Neural progenitor cell (in vitro differentiated cells): ENCODE measurements around the gene RUSF1. TPM values are rescaled to one million over a fixed set of nuclear protein-coding genes. Genes with fewer than 3 reads are reported as not detected.
A peak's percentile ranks its signal among the peaks of the same experiment; 100 is the strongest.

Experiments used
- DNase-seq: peaks from one replicate; pipeline ENCODE4 v3.0.0-alpha.2; 2016; ENCODE audit warnings: low spot score
- H2AFZ ChIP-seq: fragments of 200-600 bp; sonication (generic); replicated peaks from 2 replicates; pipeline ENCODE4 v1.6.1; 2016; ENCODE audit warnings: antibody characterized with exemption
- H3F3A ChIP-seq: fragments of 200-600 bp; sonication (generic); 2 replicates; pipeline ENCODE4 v1.6.1; 2016; ENCODE audit warnings: antibody characterized with exemption, low read depth
- H3K27ac ChIP-seq: fragments of 200-600 bp; sonication (generic); 2 replicates; pipeline ENCODE4 v1.5.1; 2016; ENCODE audit warnings: mild to moderate bottlenecking
- H3K27me3 ChIP-seq: fragments of 200-600 bp; sonication (generic); 2 replicates; pipeline ENCODE4 v1.6.1; 2016; ENCODE audit warnings: mild to moderate bottlenecking, moderate library complexity
- H3K36me3 ChIP-seq: fragments of 200-600 bp; sonication (generic); 2 replicates; pipeline ENCODE4 v1.5.1; 2016
- H3K4me1 ChIP-seq: fragments of 200-600 bp; sonication (generic); 2 replicates; pipeline ENCODE4 v1.6.1; 2016; ENCODE audit warnings: mixed run types
- H3K4me2 ChIP-seq: fragments of 200-600 bp; sonication (generic); 2 replicates; pipeline ENCODE4 v1.6.1; 2016
- H3K4me3 ChIP-seq: fragments of 200-600 bp; sonication (generic); 2 replicates; pipeline ENCODE4 v1.5.1; 2016
- H3K79me2 ChIP-seq: fragments of 200-600 bp; sonication (generic); 2 replicates; pipeline ENCODE4 v1.6.1; 2016; ENCODE audit warnings: low read depth
- H3K9ac ChIP-seq: fragments of 200-600 bp; sonication (generic); 2 replicates; pipeline ENCODE4 v1.6.1; 2016
- H3K9me3 ChIP-seq: fragments of 200-600 bp; sonication (generic); 2 replicates; pipeline ENCODE4 v1.5.1; 2016; ENCODE audit warnings: low read depth
- H4K20me1 ChIP-seq: fragments of 200-600 bp; sonication (generic); 2 replicates; pipeline ENCODE4 v1.6.1; 2016; ENCODE audit warnings: low read depth
- H3K27ac Mint-ChIP-seq: 3 replicates; pipeline ENCODE4 v1.8.0; 2021; ENCODE audit warnings: mixed read lengths
- H3K27me3 Mint-ChIP-seq: 2 replicates; pipeline ENCODE4 v1.8.0; 2022; ENCODE audit warnings: low read depth, mild to moderate bottlenecking, inconsistent platforms, moderate library complexity, mixed read lengths; ENCODE audit not compliant: insufficient read depth
- H3K36me3 Mint-ChIP-seq: 3 replicates; pipeline ENCODE4 v1.8.0; 2021; ENCODE audit warnings: mixed read lengths
- H3K4me1 Mint-ChIP-seq: 3 replicates; pipeline ENCODE4 v1.8.0; 2021; ENCODE audit warnings: mixed read lengths
- H3K4me3 Mint-ChIP-seq: 3 replicates; pipeline ENCODE4 v1.8.0; 2021; ENCODE audit warnings: mild to moderate bottlenecking, moderate library complexity, mixed read lengths
- H3K9me3 Mint-ChIP-seq: 3 replicates; pipeline ENCODE4 v1.8.0; 2020; ENCODE audit warnings: mixed read lengths
- EZH2 ChIP-seq: fragments of 200-600 bp; sonication (generic); IDR thresholded peaks from 2 replicates; pipeline ENCODE4 v1.6.1; 2017; ENCODE audit warnings: antibody characterized with exemption, mild to moderate bottlenecking, moderate library complexity
- EZH2phosphoT487 ChIP-seq: fragments of 200-600 bp; sonication (generic); IDR thresholded peaks from 2 replicates; pipeline ENCODE4 v1.6.1; 2017; ENCODE audit warnings: antibody characterized with exemption
- total RNA-seq: library from RNA; depleted of rRNA; stranded (reverse); fragments of >200 nt; gene quantifications from 2 replicates; pipeline ENCODE4 v1.2.3, GENCODE V29; 2015; ENCODE audit warnings: low replicate concordance
- TF ChIP-seq, protein P1 (sequence below): fragments of 200-600 bp; sonication (generic); IDR thresholded peaks from 2 replicates; pipeline ENCODE4 v1.5.1; 2017; ENCODE audit warnings: antibody characterized with exemption, mild to moderate bottlenecking

The RUSF1 gene
- total RNA-seq, 1 donor from 2014 or later, result 11.5 TPM

DNA sequence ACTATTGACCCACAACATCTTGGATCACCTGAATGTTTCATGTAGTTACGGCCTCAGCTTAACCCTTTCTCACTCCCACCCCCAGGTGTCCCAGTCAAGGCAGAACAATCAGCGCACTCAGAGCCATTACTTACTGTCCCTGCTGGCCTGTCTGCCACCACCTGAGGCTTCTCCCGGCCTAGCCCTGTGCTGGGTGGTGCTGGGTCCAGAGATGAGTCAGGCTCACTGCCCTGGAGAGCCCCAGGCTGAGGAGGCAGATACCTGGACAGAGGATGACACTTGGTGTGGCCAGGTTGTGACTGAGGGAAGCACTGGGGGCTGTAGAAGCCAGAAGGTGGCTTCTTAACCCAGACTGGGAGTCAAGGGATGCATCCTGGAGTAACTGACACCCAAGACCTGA lies 29.2 kb downstream of the RUSF1 start:
- H3K36me3 ChIP-seq, result no peaks in the 10 kb centered on the region
- no peaks in the 10 kb centered on the region for H3K9me3 Mint-ChIP-seq
- no peak overlapping the region for H3K4me2 ChIP-seq
- peaks cover 100% of the 10 kb centered on the region for H3K27me3 ChIP-seq
- no peak overlapping the region for H3K4me3 ChIP-seq
- H4K20me1 ChIP-seq, result peaks cover 19% of the 10 kb centered on the region
- H3K27ac Mint-ChIP-seq, result no peak overlapping the region
- TF ChIP-seq EZH2 (no peak), EZH2phosphoT487 (no peak)
- TF ChIP-seq, protein P1, sequence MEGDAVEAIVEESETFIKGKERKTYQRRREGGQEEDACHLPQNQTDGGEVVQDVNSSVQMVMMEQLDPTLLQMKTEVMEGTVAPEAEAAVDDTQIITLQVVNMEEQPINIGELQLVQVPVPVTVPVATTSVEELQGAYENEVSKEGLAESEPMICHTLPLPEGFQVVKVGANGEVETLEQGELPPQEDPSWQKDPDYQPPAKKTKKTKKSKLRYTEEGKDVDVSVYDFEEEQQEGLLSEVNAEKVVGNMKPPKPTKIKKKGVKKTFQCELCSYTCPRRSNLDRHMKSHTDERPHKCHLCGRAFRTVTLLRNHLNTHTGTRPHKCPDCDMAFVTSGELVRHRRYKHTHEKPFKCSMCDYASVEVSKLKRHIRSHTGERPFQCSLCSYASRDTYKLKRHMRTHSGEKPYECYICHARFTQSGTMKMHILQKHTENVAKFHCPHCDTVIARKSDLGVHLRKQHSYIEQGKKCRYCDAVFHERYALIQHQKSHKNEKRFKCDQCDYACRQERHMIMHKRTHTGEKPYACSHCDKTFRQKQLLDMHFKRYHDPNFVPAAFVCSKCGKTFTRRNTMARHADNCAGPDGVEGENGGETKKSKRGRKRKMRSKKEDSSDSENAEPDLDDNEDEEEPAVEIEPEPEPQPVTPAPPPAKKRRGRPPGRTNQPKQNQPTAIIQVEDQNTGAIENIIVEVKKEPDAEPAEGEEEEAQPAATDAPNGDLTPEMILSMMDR, result no peak
- H2AFZ ChIP-seq, result no peak overlapping the region
- peaks cover 7% of the 10 kb centered on the region for H3F3A ChIP-seq
- no peaks in the 10 kb centered on the region for H3K4me1 ChIP-seq
- H3K4me3 Mint-ChIP-seq, result peak overlapping the region; percentile 43
- H3K4me1 Mint-ChIP-seq, result peaks cover 12% of the 10 kb centered on the region
- peaks cover 4% of the 10 kb centered on the region for H3K36me3 Mint-ChIP-seq
- H3K9ac ChIP-seq, result no peak overlapping the region
- H3K27ac ChIP-seq, result no peak overlapping the region
- no peak for DNase-seq
- no peaks in the 10 kb centered on the region for H3K79me2 ChIP-seq
- no peaks in the 10 kb centered on the region for H3K9me3 ChIP-seq
- H3K27me3 Mint-ChIP-seq, result peaks cover 42% of the 10 kb centered on the region

DNA sequence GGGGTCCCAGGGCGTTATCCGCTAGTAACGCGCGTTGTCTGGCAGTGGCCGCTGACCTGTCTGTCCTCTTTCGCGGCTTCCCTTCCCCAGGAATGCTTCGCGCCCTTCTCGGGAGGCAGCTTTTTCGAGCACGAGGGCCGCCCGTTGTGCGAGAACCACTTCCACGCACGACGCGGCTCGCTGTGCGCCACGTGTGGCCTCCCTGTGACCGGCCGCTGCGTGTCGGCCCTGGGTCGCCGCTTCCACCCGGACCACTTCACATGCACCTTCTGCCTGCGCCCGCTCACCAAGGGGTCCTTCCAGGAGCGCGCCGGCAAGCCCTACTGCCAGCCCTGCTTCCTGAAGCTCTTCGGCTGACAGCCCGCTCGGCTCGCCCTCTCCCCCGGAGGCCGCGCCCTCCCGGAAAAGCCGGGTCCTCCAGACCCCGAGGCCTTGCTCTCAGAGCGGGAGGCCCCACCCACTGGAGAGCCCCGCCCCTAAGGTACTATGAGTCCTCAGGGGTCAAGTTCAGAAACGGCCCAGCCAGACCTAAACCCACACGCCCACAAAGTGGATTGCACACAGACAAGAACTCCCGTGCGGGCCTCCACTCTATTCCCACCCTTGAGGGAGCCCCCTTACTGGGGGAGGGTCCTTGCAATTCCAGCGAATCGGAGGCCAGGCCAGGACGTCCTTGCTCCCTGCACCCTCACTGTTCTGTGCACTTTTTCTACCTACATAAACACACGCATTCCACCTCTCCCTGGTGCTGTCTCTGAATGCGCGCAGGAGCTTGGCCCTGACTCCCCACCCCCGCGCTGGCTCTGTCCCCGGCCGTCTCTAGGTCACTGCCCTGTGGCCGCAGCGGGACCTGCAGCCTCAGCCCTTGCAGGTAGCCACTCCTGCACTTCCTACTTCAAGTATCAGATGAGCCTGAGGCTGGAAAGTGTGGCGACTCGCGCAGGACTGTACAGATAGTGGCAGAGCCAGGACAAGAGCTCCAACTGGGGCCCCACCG lies 30.7 kb downstream of the RUSF1 start:
- Histone ChIP-seq H3K36me3 (no peaks in the 10 kb centered on the region), H2AFZ (no peak overlapping the region), H3K9me3 (no peaks in the 10 kb centered on the region), H3K27ac (no peak overlapping the region), H3F3A (peaks cover 7% of the 10 kb centered on the region), H3K4me3 (peak overlapping the region; percentile 48), H3K4me2 (peak overlapping the region; percentile 87), H3K27me3 (peaks cover 100% of the 10 kb centered on the region), H3K9ac (no peak overlapping the region), H4K20me1 (peaks cover 19% of the 10 kb centered on the region), H3K79me2 (no peaks in the 10 kb centered on the region), H3K4me1 (no peaks in the 10 kb centered on the region)
- TF ChIP-seq, protein P1, result peak; percentile 37
- peak; percentile 83 for TF ChIP-seq EZH2phosphoT487
- TF ChIP-seq EZH2, result peak; percentile 88
- peaks cover 12% of the 10 kb centered on the region for H3K4me1 Mint-ChIP-seq
- peaks cover 5% of the 10 kb centered on the region for H3K36me3 Mint-ChIP-seq
- H3K27me3 Mint-ChIP-seq, result peaks cover 50% of the 10 kb centered on the region
- DNase-seq, result peak; percentile 52
- peak overlapping the region; percentile 82 for H3K4me3 Mint-ChIP-seq
- no peaks in the 10 kb centered on the region for H3K9me3 Mint-ChIP-seq
- no peak overlapping the region for H3K27ac Mint-ChIP-seq

DNA sequence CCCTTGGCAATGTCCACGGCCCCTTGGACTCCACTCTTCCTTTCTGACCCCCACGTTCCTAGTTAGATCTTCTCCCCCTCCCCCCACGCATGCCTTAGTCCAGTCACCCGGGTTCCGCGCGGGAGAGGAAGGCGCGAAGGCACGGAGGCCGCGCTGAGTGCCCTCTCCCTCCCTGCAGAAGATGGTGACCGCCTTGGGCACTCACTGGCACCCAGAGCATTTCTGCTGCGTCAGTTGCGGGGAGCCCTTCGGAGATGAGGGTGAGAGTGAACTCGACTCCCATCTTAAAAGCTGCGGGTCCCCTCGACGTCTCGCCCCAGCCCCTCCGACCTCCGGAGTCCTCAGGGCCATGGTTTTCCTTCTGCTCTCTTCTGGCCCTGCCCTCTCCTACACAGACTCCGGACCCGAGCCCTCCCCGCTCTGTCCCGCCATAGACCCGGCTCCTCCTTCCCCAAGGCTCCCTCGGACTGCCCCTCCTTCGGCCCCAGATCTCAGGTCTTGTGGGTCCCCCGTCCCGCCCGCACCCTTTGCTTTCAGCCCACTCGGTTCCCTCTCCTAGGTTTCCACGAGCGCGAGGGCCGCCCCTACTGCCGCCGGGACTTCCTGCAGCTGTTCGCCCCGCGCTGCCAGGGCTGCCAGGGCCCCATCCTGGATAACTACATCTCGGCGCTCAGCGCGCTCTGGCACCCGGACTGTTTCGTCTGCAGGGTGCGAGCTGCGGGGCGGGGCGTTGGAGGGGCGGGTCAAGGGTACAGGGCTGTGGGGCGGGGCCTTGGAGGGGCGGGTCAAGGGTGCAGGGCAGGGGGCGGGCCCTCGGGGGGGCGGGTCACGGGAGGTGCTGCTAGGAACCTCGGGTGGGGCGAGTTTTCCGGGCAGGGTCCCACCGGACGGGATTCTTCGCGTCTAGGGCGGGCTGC lies 31.6 kb downstream of the RUSF1 start:
- DNase-seq, result peak; percentile 52
- TF ChIP-seq EZH2 (peak; percentile 87), EZH2phosphoT487 (peak; percentile 67)
- TF ChIP-seq, protein P1, result no peak
- H3K27me3 ChIP-seq, result peaks cover 100% of the 10 kb centered on the region
- H4K20me1 ChIP-seq, result peaks cover 19% of the 10 kb centered on the region
- peak overlapping the region; percentile 86 for H3K4me3 Mint-ChIP-seq
- H3K27me3 Mint-ChIP-seq, result peaks cover 52% of the 10 kb centered on the region
- H3K27ac ChIP-seq, result no peak overlapping the region
- H3K36me3 Mint-ChIP-seq, result peaks cover 5% of the 10 kb centered on the region
- H3K4me1 Mint-ChIP-seq, result peaks cover 12% of the 10 kb centered on the region
- H3K9me3 Mint-ChIP-seq, result no peaks in the 10 kb centered on the region
- no peak overlapping the region for H3K27ac Mint-ChIP-seq
- no peaks in the 10 kb centered on the region for H3K79me2 ChIP-seq
- H3K4me3 ChIP-seq, result peak overlapping the region; percentile 48
- no peaks in the 10 kb centered on the region for H3K4me1 ChIP-seq
- H3F3A ChIP-seq, result peaks cover 7% of the 10 kb centered on the region
- H2AFZ ChIP-seq, result peak overlapping the region; percentile 67
- no peaks in the 10 kb centered on the region for H3K36me3 ChIP-seq
- H3K9me3 ChIP-seq, result no peaks in the 10 kb centered on the region
- no peak overlapping the region for H3K9ac ChIP-seq
- H3K4me2 ChIP-seq, result peak overlapping the region; percentile 87
